HUDEP-2 (cell line): Measurements from ENCODE around the gene ELAVL1.

ENCODE experiments used
- DNase-seq, 76 experiments: peaks; one replicate each; lab custom pipeline; 2025; ENCODE audit not compliant: unreplicated experiment in 76 of 76; lab: John Stamatoyannopoulos, UW

ELAVL1 gene

GRCh38 chr19:7915250-7916102, 90.0 kb downstream of the ELAVL1 start:
- peak in 1 of 76 experiments; percentile 50 for DNase-seq

GRCh38 chr19:7914598-7915045, 90.8 kb downstream of the ELAVL1 start, which contains the start of gene TGFBR3L:
Gene TGFBR3L, plus strand, starts transcription at chr19:7914830.
- no peak for DNase-seq

- no peak for DNase-seq
Measured at GRCh38 chr19:7914099-7914498, 91.3 kb downstream of the ELAVL1 start.

- no peak for DNase-seq
Measured at GRCh38 chr19:7913652-7914051, 91.8 kb downstream of the ELAVL1 start.

GRCh38 chr19:7912697-7913564, 92.5 kb downstream of the ELAVL1 start:
- no peak for DNase-seq

- no peak for DNase-seq
Measured at GRCh38 chr19:7912144-7912696, 93.2 kb downstream of the ELAVL1 start.

GRCh38 chr19:7911508-7912143, 93.8 kb downstream of the ELAVL1 start:
- DNase-seq, result peak in 33 of 76 experiments; percentile 7 to 66 (median 37)

GRCh38 chr19:7910321-7911161, 94.9 kb downstream of the ELAVL1 start:
- no peak for DNase-seq

GRCh38 chr19:7909471-7910067, 95.9 kb downstream of the ELAVL1 start:
- DNase-seq, result no peak

- DNase-seq, result no peak
Measured at GRCh38 chr19:7908742-7909461, 96.5 kb downstream of the ELAVL1 start.
